ENCODE results near the gene TGM3.

Gene TGM3

DNA sequence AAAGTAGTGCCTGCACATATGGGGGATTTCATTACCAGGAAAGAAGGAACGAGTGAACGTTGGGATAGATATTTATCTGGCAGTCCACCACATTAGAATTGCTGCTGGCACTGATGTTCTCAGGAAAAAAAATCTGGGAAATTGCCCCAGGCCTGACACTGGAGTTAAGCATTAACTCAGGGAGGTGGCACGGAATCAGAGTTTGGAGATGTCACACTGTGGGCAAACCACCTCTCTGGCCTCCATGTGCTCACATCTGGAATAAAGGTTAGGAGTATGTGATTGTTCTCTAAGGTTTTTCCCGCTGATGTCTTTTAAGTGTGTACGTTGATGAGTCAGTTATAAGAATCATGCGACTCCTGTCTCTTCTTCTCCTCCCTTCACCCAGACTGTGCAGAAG, 7.9 kb downstream of the TGM3 start:
- H3K27ac ChIP-seq (replicated peaks): no peak overlapping the region

DNA sequence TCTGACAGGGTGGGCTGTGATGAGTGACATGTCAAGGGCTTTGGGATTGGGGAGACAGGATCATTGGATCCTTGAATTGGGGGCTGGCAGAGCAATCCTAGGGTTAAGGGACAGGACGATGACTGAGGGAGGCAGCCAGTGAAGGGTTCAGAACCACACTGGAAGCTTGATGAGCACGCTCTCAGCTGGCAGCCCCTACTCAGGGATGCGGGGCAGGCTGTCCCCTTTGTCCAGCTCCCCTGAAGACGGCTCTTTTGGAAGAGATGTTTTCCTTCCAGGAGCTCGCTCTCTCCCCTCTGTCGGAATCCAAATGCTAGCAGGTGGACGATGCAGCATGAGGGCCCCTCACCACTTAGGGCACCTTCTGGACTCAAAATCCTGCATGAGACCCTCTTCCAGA, 8.4 kb downstream of the TGM3 start:
- TF ChIP-seq, protein P1, sequence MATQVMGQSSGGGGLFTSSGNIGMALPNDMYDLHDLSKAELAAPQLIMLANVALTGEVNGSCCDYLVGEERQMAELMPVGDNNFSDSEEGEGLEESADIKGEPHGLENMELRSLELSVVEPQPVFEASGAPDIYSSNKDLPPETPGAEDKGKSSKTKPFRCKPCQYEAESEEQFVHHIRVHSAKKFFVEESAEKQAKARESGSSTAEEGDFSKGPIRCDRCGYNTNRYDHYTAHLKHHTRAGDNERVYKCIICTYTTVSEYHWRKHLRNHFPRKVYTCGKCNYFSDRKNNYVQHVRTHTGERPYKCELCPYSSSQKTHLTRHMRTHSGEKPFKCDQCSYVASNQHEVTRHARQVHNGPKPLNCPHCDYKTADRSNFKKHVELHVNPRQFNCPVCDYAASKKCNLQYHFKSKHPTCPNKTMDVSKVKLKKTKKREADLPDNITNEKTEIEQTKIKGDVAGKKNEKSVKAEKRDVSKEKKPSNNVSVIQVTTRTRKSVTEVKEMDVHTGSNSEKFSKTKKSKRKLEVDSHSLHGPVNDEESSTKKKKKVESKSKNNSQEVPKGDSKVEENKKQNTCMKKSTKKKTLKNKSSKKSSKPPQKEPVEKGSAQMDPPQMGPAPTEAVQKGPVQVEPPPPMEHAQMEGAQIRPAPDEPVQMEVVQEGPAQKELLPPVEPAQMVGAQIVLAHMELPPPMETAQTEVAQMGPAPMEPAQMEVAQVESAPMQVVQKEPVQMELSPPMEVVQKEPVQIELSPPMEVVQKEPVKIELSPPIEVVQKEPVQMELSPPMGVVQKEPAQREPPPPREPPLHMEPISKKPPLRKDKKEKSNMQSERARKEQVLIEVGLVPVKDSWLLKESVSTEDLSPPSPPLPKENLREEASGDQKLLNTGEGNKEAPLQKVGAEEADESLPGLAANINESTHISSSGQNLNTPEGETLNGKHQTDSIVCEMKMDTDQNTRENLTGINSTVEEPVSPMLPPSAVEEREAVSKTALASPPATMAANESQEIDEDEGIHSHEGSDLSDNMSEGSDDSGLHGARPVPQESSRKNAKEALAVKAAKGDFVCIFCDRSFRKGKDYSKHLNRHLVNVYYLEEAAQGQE (IDR thresholded peaks at IDR 0.05; ENCODE audit: insufficient replicate concordance, low read depth): no peak
- TF ChIP-seq SPI1 (IDR thresholded peaks at IDR 0.05; ENCODE audit: borderline replicate concordance, low read depth): no peak
- TF ChIP-seq, protein P2, sequence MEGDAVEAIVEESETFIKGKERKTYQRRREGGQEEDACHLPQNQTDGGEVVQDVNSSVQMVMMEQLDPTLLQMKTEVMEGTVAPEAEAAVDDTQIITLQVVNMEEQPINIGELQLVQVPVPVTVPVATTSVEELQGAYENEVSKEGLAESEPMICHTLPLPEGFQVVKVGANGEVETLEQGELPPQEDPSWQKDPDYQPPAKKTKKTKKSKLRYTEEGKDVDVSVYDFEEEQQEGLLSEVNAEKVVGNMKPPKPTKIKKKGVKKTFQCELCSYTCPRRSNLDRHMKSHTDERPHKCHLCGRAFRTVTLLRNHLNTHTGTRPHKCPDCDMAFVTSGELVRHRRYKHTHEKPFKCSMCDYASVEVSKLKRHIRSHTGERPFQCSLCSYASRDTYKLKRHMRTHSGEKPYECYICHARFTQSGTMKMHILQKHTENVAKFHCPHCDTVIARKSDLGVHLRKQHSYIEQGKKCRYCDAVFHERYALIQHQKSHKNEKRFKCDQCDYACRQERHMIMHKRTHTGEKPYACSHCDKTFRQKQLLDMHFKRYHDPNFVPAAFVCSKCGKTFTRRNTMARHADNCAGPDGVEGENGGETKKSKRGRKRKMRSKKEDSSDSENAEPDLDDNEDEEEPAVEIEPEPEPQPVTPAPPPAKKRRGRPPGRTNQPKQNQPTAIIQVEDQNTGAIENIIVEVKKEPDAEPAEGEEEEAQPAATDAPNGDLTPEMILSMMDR (IDR thresholded peaks at IDR 0.05; ENCODE audit: insufficient read depth, low read length): no peak
- TF ChIP-seq GABPA (IDR thresholded peaks at IDR 0.05; ENCODE audit: low read depth): no peak
- no peak for TF ChIP-seq POLR2AphosphoS5 (IDR thresholded peaks at IDR 0.05; ENCODE audit: low read depth)
- Histone ChIP-seq H3K27ac (replicated peaks) (no peak overlapping the region), H3K4me3 (replicated peaks; ENCODE audit: insufficient read depth, low read length) (no peak overlapping the region), H3K27me3 (ENCODE audit: insufficient read depth, poor library complexity, severe bottlenecking) (no peaks in the 10 kb centered on the region)
- DNase-seq (ENCODE audit: low read depth in 1 of 2, low spot score in 1 of 2): no peak

More for the DNA sequence above, 7.9 kb downstream of the TGM3 start:
- H3K27me3 ChIP-seq (ENCODE audit: insufficient read depth, poor library complexity, severe bottlenecking): no peaks in the 10 kb centered on the region
- TF ChIP-seq SPI1 (IDR thresholded peaks at IDR 0.05; ENCODE audit: borderline replicate concordance, low read depth): no peak
- TF ChIP-seq, protein P2 (IDR thresholded peaks at IDR 0.05; ENCODE audit: insufficient read depth, low read length): no peak
- TF ChIP-seq, protein P1 (IDR thresholded peaks at IDR 0.05; ENCODE audit: insufficient replicate concordance, low read depth): no peak
- no peak for TF ChIP-seq POLR2AphosphoS5 (IDR thresholded peaks at IDR 0.05; ENCODE audit: low read depth)
- TF ChIP-seq GABPA (IDR thresholded peaks at IDR 0.05; ENCODE audit: low read depth): no peak
- no peak for DNase-seq (ENCODE audit: low read depth in 1 of 2, low spot score in 1 of 2)
- H3K4me3 ChIP-seq (replicated peaks; ENCODE audit: insufficient read depth, low read length): no peak overlapping the region

DNA sequence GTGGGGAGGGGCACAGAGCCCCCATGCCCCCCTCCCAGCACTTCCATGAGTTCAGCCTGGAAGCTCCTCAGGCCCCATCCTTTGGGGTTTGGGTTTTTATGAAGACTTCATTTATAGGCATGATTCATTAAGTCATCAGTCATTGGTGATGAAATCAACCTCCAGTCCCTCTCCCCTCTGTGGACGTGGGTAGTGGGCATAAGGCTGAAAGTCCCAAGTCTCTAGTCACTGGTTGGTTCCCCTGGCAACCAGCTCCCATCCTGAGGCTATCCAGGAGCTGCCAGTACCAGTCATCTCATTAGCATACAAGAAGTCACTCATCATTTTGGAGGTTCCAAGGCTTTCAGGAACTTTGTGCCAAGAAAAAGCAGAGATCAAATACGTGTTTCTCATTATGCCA, 9.2 kb downstream of the TGM3 start:
- H3K27ac ChIP-seq (replicated peaks): no peak overlapping the region
- DNase-seq (ENCODE audit: low read depth in 1 of 2, low spot score in 1 of 2): no peak
- no peaks in the 10 kb centered on the region for H3K27me3 ChIP-seq (ENCODE audit: insufficient read depth, poor library complexity, severe bottlenecking)
- H3K4me3 ChIP-seq (replicated peaks; ENCODE audit: insufficient read depth, low read length): no peak overlapping the region
- TF ChIP-seq, protein P2 (IDR thresholded peaks at IDR 0.05; ENCODE audit: insufficient read depth, low read length): no peak
- TF ChIP-seq SPI1 (IDR thresholded peaks at IDR 0.05; ENCODE audit: borderline replicate concordance, low read depth) (no peak), GABPA (IDR thresholded peaks at IDR 0.05; ENCODE audit: low read depth) (no peak), POLR2AphosphoS5 (IDR thresholded peaks at IDR 0.05; ENCODE audit: low read depth) (no peak)
- TF ChIP-seq, protein P1 (IDR thresholded peaks at IDR 0.05; ENCODE audit: insufficient replicate concordance, low read depth): no peak
